Bronchial epithelial cell (primary cell): Measurements from ENCODE around the gene SLC43A3. TPM values are rescaled to one million over a fixed set of nuclear protein-coding genes. Genes with fewer than 3 reads are reported as not detected.

Experiments
- DNase-seq: peaks from one replicate; pipeline ENCODE4 v3.0.0-alpha.2; 2010; ENCODE audit warnings: low read depth
- FAIRE-seq: peaks from 2 replicates; lab custom pipeline; 2011; peaks lifted over from hg19 to GRCh38; lab: Jason Lieb, UNC
- H3K27me3 ChIP-seq: 2 replicates; pipeline ENCODE4 v1.5.1; 2011; ENCODE audit warnings: low read length; ENCODE audit not compliant: control insufficient read depth, insufficient read depth
- H3K36me3 ChIP-seq: 2 replicates; pipeline ENCODE4 v1.5.1; 2011; ENCODE audit warnings: low read length; ENCODE audit not compliant: control insufficient read depth, insufficient read depth
- H3K4me3 ChIP-seq: 2 replicates; pipeline ENCODE4 v1.5.1; 2011; ENCODE audit warnings: mild to moderate bottlenecking, low read depth, low read length, control low read depth
- CTCF ChIP-seq: IDR thresholded peaks from 2 replicates; pipeline ENCODE4 v1.5.1; 2011; ENCODE audit warnings: mild to moderate bottlenecking, moderate library complexity, low read length, control low read depth, inconsistent platforms; ENCODE audit not compliant: insufficient read depth, severe bottlenecking
- total RNA-seq: library from RNA; depleted of rRNA; stranded (reverse); fragments of >200 nt; gene quantifications from 2 replicates; pipeline ENCODE4 v1.2.1, GENCODE V29; 2014

The SLC43A3 gene
- total RNA-seq, 1 donor from 2014 or later = 1.8 TPM

- FAIRE-seq = no peak
- Histone ChIP-seq H3K36me3 (no peaks in the 10 kb centered on the region), H3K27me3 (peaks cover 4% of the 10 kb centered on the region), H3K4me3 (no peak overlapping the region)
- TF ChIP-seq CTCF = no peak
- peak; percentile 83 for DNase-seq
Observed at GRCh38 chr11:57424792-57425564, 1.9 kb downstream of the SLC43A3 start.

- H3K4me3 ChIP-seq = no peak overlapping the region
- no peak for FAIRE-seq
Observed at GRCh38 chr11:57424137-57424791, 2.7 kb downstream of the SLC43A3 start.

GRCh38 chr11:57422669-57423068 is 4.3 kb downstream of the SLC43A3 start:
- TF ChIP-seq CTCF = no peak
- Histone ChIP-seq H3K4me3 (no peak overlapping the region), H3K27me3 (no peaks in the 10 kb centered on the region), H3K36me3 (peaks cover under 1% of the 10 kb centered on the region)
- FAIRE-seq (no peak), DNase-seq (no peak)

More at GRCh38 chr11:57424137-57424791, 2.7 kb downstream of the SLC43A3 start:
- H3K36me3 ChIP-seq = no peaks in the 10 kb centered on the region
- no peak for TF ChIP-seq CTCF
- no peaks in the 10 kb centered on the region for H3K27me3 ChIP-seq
- no peak for DNase-seq

- DNase-seq = no peak
- TF ChIP-seq CTCF = no peak
- no peaks in the 10 kb centered on the region for H3K27me3 ChIP-seq
- H3K4me3 ChIP-seq = no peak overlapping the region
- peaks cover 4% of the 10 kb centered on the region for H3K36me3 ChIP-seq
- no peak for FAIRE-seq
Observed at GRCh38 chr11:57421805-57422204, 5.1 kb downstream of the SLC43A3 start.

- no peak for TF ChIP-seq CTCF
- H3K36me3 ChIP-seq = peaks cover 4% of the 10 kb centered on the region
- DNase-seq (no peak), FAIRE-seq (peak; percentile 43)
- H3K4me3 ChIP-seq = no peak overlapping the region
- H3K27me3 ChIP-seq = no peaks in the 10 kb centered on the region
Observed at GRCh38 chr11:57421066-57421465, 5.9 kb downstream of the SLC43A3 start.
